T-cell (primary cell): Measurements from ENCODE around the gene PLET1. TPM values are rescaled to one million over a fixed set of nuclear protein-coding genes. Genes with fewer than 3 reads are reported as not detected.
A peak's percentile ranks its signal among the peaks of the same experiment; 100 is the strongest.

ENCODE experiments used
- ATAC-seq, 4 experiments: fragments of 200-7000 bp in 3 of 4; fragments of 150-1000 bp in 1 of 4; cut with Tn5 transposase; replicated peaks in 1 of 4; 1 replicate in 3 of 4; 2 replicates in 1 of 4; pipeline ENCODE4 v1.10.0; 2021; ENCODE audit warnings: moderate library complexity in 3 of 4, mild to moderate bottlenecking in 2 of 4, moderate number of reproducible peaks in 1 of 4
- CTCF ChIA-PET, 2 donors: fragments of 300-600 bp; sonication (Branson Sonifier 250); formaldehyde crosslinking; loops; one replicate each; lab custom pipeline; 2022; ENCODE audit warnings: antibody characterized with exemption in 2 of 2; lab: Charles Lee
- POLR2A ChIA-PET, 2 donors: fragments of 300-600 bp; sonication (Branson Sonifier 250); formaldehyde crosslinking; loops; one replicate each; lab custom pipeline; 2022; ENCODE audit warnings: antibody characterized with exemption in 2 of 2; lab: Charles Lee
- DNase-seq, 35 experiments: peaks; one replicate each; pipeline versions ENCODE4 v3.0.0 to v3.0.0-alpha.2; 2013 to 2023
- H3K27ac ChIP-seq: one replicate; pipeline ENCODE4 v1.5.1; 2013; ENCODE audit warnings: low read length
- H3K27me3 ChIP-seq, 2 experiments: replicated peaks in 1 of 2; 1 replicate in 1 of 2; 2 replicates in 1 of 2; pipeline versions ENCODE4 v1.6.1 to v1.7.0; 2013; ENCODE audit warnings: low read length in 1 of 2, mixed read lengths in 1 of 2; ENCODE audit not compliant: control insufficient read depth in 2 of 2, insufficient read depth in 2 of 2; ENCODE audit errors: extremely low read depth in 1 of 2
- H3K36me3 ChIP-seq, 2 donors: 1 replicate in 1 of 2; 2 replicates in 1 of 2; pipeline versions ENCODE4 v1.6.1 to v1.7.0; 2013; ENCODE audit warnings: low read length in 1 of 2; ENCODE audit not compliant: control insufficient read depth in 2 of 2, insufficient read depth in 1 of 2; ENCODE audit errors: extremely low read depth in 1 of 2
- H3K4me1 ChIP-seq, 2 experiments: 1 replicate in 1 of 2; 2 replicates in 1 of 2; pipeline versions ENCODE4 v1.6.1 to v1.7.0; 2013; ENCODE audit warnings: low read length in 2 of 2, mixed read lengths in 1 of 2; ENCODE audit not compliant: insufficient read depth in 2 of 2, control insufficient read depth in 1 of 2; ENCODE audit errors: extremely low read depth in 1 of 2
- H3K4me3 ChIP-seq, 2 donors: 1 replicate in 1 of 2; 2 replicates in 1 of 2; pipeline versions ENCODE4 v1.5.1 to v1.7.0; 2013; ENCODE audit warnings: mild to moderate bottlenecking in 2 of 2, low read length in 1 of 2, moderate library complexity in 1 of 2; ENCODE audit not compliant: control insufficient read depth in 1 of 2; ENCODE audit errors: extremely low read depth in 1 of 2
- H3K9me3 ChIP-seq: 2 replicates; pipeline ENCODE4 v1.7.0; 2013
- H3K27ac Mint-ChIP-seq, 2 donors: one replicate each; pipeline ENCODE4 v1.8.0; 2020 to 2021; ENCODE audit warnings: mild to moderate bottlenecking in 2 of 2, mixed read lengths in 2 of 2
- H3K27me3 Mint-ChIP-seq, 2 donors: one replicate each; pipeline ENCODE4 v1.8.0; 2021 to 2022; ENCODE audit warnings: mixed read lengths in 2 of 2
- H3K36me3 Mint-ChIP-seq: one replicate; pipeline ENCODE4 v1.8.0; 2021; ENCODE audit warnings: mixed read lengths
- H3K4me1 Mint-ChIP-seq, 3 donors: one replicate each; pipeline ENCODE4 v1.8.0; 2020 to 2022; ENCODE audit warnings: mixed read lengths in 3 of 3, mild to moderate bottlenecking in 1 of 3
- H3K4me3 Mint-ChIP-seq, 3 donors: one replicate each; pipeline ENCODE4 v1.8.0; 2020 to 2022; ENCODE audit warnings: mild to moderate bottlenecking in 3 of 3, mixed read lengths in 3 of 3, moderate library complexity in 3 of 3
- H3K9me3 Mint-ChIP-seq, 3 donors: one replicate each; pipeline ENCODE4 v1.8.0; 2020 to 2022; ENCODE audit warnings: mixed read lengths in 3 of 3
- WGBS: methylation state at CpG from one replicate; pipeline ENCODE4 v1.1.5; 2013; ENCODE audit warnings: missing lambda C conversion rate; ENCODE audit not compliant: insufficient coverage; 5-methylcytosine and 5-hydroxymethylcytosine counted together
- total RNA-seq, 35 experiments: library from RNA in 6 of 35; stranded (reverse) in 6 of 35; fragments of 120-200 nt in 1 of 35; gene quantifications; one replicate each; pipeline versions ENCODE4 v1.2.1 to v1.2.4 and lab custom pipeline; 2013 to 2026

Gene PLET1
- total RNA-seq, 5 donors from 2014 or later (not counting 1 experiment from before 2014, with no cell fraction given): not detected

DNA sequence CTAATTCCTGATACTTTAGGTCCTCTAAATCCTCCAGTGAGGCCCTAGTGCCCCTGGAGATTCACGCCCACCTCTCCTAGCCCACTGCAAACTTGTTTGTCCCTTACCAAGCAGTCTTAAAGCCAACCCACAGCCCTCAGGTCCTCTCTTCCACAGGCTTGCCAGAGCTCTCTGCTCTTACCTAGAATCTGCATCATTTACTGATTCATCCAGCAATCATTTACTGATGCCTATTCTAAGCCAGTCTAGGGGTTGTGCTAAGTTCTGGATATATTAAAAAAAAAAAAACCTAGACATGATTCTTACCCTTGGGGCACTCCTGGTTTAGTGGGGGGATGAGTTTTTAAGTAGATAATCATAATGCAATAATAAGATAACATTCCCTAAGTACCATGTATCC is 43.0 kb upstream of the PLET1 start:
- Mint-ChIP-seq H3K4me3 (no peak overlapping the region), H3K36me3 (peaks cover 27% of the 10 kb centered on the region), H3K27me3 (no peaks in the 10 kb centered on the region), H3K4me1 (peaks cover 9 to 16% (median 14%) of the 10 kb centered on the region in 3 donors), H3K9me3 (peaks cover 7% of the 10 kb centered on the region in 3 donors), H3K27ac (no peak overlapping the region)
- no peak for DNase-seq
- ChIA-PET CTCF (interaction anchor here in 1 of 2 donors (0.5 to 0.7 kb wide), 2 partner anchors 17 to 256 kb away, joined by 3 read pairs; no protein-coding TSS in a partner anchor), POLR2A (no interaction called here)
- no peaks in the 10 kb centered on the region for H3K9me3 ChIP-seq
- H3K4me3 ChIP-seq: no peak overlapping the region
- no peaks in the 10 kb centered on the region for H3K36me3 ChIP-seq
- 71% methylated on average over 1 of the region's 1 CpG for WGBS
- no peaks in the 10 kb centered on the region for H3K27me3 ChIP-seq
- ATAC-seq: no peak
- peaks cover 3 to 6% of the 10 kb centered on the region in 2 experiments for H3K4me1 ChIP-seq
- H3K27ac ChIP-seq: no peak overlapping the region

DNA sequence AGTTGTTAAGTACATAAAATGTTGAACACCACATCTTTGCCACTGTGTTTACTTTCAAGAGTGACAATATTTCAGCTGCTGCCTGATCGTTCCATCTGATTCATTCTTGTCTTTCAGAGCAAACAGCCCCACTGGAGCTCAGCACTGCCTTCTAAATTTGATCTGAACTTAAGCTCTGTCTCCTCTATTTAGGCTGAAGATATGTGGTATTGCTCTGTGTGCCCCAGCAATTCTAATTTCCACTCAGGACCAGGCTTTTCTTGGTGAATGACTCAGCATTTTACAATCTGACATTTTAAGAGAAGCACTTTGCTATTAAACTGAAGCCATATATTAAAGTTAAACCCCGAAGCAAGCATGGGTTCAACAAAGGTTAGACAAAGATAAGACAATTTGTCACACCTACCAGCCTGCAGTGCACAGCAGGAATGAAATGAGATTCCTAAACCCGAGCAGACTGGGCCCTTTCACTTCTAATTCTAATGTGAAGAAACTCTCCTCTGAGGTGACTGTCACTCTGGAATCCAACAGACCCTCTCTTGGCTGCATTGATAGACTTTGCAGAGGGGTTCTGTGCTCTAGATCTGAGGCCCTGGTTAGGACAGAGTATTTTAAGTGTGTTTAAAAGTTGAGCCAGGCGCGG is 41.7 kb upstream of the PLET1 start:
- no peak overlapping the region for H3K27ac ChIP-seq
- 58% methylated on average over 2 of the region's 5 CpGs for WGBS
- H3K4me1 Mint-ChIP-seq: peaks cover 21 to 29% (median 27%) of the 10 kb centered on the region in 3 donors
- H3K36me3 Mint-ChIP-seq: peaks cover 20% of the 10 kb centered on the region
- peaks cover 13 to 19% of the 10 kb centered on the region in 2 experiments for H3K4me1 ChIP-seq
- H3K27me3 Mint-ChIP-seq: no peaks in the 10 kb centered on the region
- no peaks in the 10 kb centered on the region for H3K36me3 ChIP-seq
- no peak overlapping the region for H3K4me3 ChIP-seq
- no peaks in the 10 kb centered on the region for H3K9me3 Mint-ChIP-seq
- H3K27me3 ChIP-seq: no peaks in the 10 kb centered on the region
- H3K4me3 Mint-ChIP-seq: no peak overlapping the region
- ATAC-seq: no peak
- no peaks in the 10 kb centered on the region for H3K9me3 ChIP-seq
- H3K27ac Mint-ChIP-seq: no peak overlapping the region
- CTCF ChIA-PET: interaction anchor here in 1 of 2 donors (0.7 kb wide), 1 partner anchor 956 kb away, joined by 3 read pairs; no protein-coding TSS in a partner anchor
- POLR2A ChIA-PET: no interaction called here
- no peak for DNase-seq

DNA sequence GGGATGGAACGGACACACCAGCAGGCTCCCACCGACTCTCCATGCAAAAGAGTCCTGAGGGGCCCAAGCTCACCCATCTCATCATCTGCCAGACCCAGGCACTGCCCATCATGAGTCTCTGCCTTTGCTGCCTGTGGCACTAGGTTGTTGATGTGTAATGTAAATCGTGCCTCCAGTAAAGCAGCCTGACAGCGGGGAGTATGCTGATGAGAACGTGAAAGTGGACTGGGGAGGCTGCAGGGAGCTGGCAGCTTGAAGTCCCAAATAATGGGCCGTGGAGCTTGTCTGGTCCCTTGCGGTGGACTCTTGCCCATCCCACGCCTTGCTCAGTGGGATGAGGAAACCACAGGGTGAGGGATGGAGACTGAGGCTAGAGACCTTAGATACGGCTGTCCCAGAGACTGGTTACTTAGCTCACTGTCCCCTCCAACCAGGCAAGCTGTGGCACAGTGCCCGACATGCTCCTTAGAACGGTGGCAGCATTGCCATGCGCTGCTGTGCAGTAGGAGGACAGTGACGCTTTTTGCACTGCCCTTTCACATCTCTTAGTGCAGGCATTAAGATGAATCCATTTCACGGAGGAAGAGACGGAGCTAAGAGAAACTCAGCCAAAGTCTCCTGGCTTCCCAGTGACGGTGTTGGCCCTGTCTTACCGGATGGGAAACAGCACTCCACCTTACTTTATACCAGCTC is 39.6 kb upstream of the PLET1 start:
- ATAC-seq: no peak
- H3K4me1 Mint-ChIP-seq: peaks cover 33 to 41% (median 41%) of the 10 kb centered on the region in 3 donors

DNA sequence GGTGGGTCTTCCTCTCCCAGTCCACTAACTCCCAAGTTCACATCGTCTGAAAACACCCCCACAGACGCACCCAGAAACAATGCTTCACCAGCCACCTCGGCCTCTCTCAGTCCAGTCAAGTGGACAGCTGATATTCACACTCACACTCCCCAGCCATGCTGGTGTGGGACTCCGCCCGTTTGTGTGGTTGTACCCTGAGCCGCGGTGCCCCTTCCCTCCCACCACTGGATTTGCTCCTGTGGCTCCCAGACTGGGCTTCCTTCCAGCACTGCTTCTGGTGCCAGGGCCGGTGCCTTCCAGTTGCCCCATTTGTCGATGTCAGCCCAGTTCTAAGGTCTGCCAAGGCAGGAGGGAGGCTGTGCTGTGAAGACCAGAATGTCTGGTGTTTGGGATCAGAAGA is 37.9 kb upstream of the PLET1 start:
- Histone ChIP-seq H3K27ac (no peak overlapping the region), H3K9me3 (no peaks in the 10 kb centered on the region), H3K4me3 (no peak overlapping the region), H3K36me3 (no peaks in the 10 kb centered on the region), H3K27me3 (no peaks in the 10 kb centered on the region), H3K4me1 (peaks cover 25 to 29% of the 10 kb centered on the region in 2 experiments)
- CTCF ChIA-PET: no interaction called here
- Mint-ChIP-seq H3K4me3 (peak overlapping the region in 1 of 3 donors; percentile 78), H3K27me3 (no peaks in the 10 kb centered on the region), H3K9me3 (no peaks in the 10 kb centered on the region), H3K36me3 (peaks cover 15% of the 10 kb centered on the region), H3K27ac (peak overlapping the region; percentile 26 to 63), H3K4me1 (peaks cover 33 to 41% (median 37%) of the 10 kb centered on the region in 3 donors)
- no peak for ATAC-seq
- 83% methylated on average over 7 of the region's 9 CpGs for WGBS
- DNase-seq: no peak
- POLR2A ChIA-PET: no interaction called here

More for the DNA sequence above, 39.6 kb upstream of the PLET1 start:
- WGBS: 88% methylated on average over 11 of the region's 17 CpGs
- no peaks in the 10 kb centered on the region for H3K27me3 ChIP-seq
- H3K36me3 ChIP-seq: no peaks in the 10 kb centered on the region
- no peaks in the 10 kb centered on the region for H3K27me3 Mint-ChIP-seq
- H3K9me3 ChIP-seq: no peaks in the 10 kb centered on the region
- H3K27ac Mint-ChIP-seq: no peak overlapping the region
- no peak overlapping the region for H3K27ac ChIP-seq
- ChIA-PET POLR2A (no interaction called here), CTCF (no interaction called here)
- peaks cover 25 to 29% of the 10 kb centered on the region in 2 experiments for H3K4me1 ChIP-seq
- H3K4me3 ChIP-seq: no peak overlapping the region
- no peak overlapping the region for H3K4me3 Mint-ChIP-seq
- H3K36me3 Mint-ChIP-seq: peaks cover 19% of the 10 kb centered on the region
- H3K9me3 Mint-ChIP-seq: no peaks in the 10 kb centered on the region
- DNase-seq: no peak

DNA sequence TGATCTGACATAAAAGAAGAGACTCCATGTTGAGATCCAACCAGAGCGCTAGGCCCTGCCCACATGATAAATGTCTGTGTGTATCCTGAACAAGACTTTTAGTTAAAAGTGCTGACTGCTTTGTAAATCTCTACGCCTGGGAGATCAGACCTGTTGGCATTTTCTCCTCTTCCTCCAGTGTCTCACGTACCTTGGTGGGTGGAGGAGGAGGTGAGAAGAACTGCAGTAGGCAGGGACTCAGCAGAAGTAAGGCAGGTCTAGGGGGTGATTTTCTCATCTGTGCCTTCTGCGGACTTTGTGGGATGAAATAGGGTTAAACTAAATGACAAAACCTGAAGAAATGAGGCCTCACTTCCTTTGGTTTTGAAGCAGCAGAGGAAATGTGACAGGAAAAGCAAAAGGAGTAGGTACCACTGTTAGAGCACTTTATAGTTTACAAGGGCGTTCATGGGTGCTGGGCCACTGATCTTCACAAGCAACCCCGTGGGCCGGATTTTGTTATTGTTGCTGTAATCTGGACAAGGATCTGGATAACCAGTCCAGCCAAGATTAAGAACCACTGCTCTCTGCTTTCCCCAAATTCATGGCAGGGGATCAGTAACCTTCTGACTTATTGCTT is 36.7 kb upstream of the PLET1 start:
- Mint-ChIP-seq H3K27ac (peak overlapping the region; percentile 94 to 95), H3K9me3 (no peaks in the 10 kb centered on the region), H3K4me3 (peak overlapping the region; percentile 35 to 78 (median 58)), H3K36me3 (peaks cover 14% of the 10 kb centered on the region), H3K4me1 (peaks cover 33 to 42% (median 39%) of the 10 kb centered on the region in 3 donors), H3K27me3 (no peaks in the 10 kb centered on the region)
- ChIA-PET CTCF (no interaction called here), POLR2A (no interaction called here)
- Histone ChIP-seq H3K9me3 (peaks cover 3% of the 10 kb centered on the region), H3K4me1 (peaks cover 25 to 29% of the 10 kb centered on the region in 2 experiments), H3K27me3 (no peaks in the 10 kb centered on the region), H3K27ac (peak overlapping the region; percentile 60), H3K4me3 (peak overlapping the region in 1 of 2 donors; percentile 25), H3K36me3 (no peaks in the 10 kb centered on the region)
- ATAC-seq (peak; percentile 81 to 87 (median 84)), DNase-seq (peak in 7 of 35 experiments; percentile 3 to 27 (median 9))
- 18% methylated on average over 3 of the region's 7 CpGs for WGBS

DNA sequence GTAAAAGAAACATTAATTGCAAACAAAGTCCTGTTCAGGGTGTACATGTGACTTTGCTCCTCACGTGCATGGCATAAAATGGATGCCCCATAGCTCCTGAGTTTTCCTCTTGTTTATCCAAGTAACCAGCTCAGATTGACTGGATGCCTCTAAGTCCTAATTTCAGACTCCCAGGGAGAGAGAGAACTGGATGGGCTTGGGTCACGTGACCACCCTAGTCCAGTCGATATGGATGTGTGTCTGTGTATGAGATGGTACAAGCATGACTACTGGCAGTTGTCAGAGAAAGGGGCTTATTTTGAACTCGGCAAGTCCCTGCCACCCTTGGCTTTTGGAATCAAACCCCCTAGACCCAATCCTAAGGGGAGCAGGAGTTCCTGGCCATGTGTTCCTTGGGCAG is 35.4 kb upstream of the PLET1 start:
- H3K27me3 Mint-ChIP-seq: no peaks in the 10 kb centered on the region
- H3K9me3 Mint-ChIP-seq: no peaks in the 10 kb centered on the region
- peaks cover 12% of the 10 kb centered on the region for H3K36me3 Mint-ChIP-seq
- no peak overlapping the region for H3K4me3 Mint-ChIP-seq
- no peak for DNase-seq
- H3K4me1 ChIP-seq: peaks cover 27 to 29% of the 10 kb centered on the region in 2 experiments
- no peak overlapping the region for H3K27ac ChIP-seq
- no peak overlapping the region for H3K4me3 ChIP-seq
- H3K9me3 ChIP-seq: peaks cover 3% of the 10 kb centered on the region
- H3K27ac Mint-ChIP-seq: peak overlapping the region; percentile 94 to 95
- no peaks in the 10 kb centered on the region for H3K27me3 ChIP-seq
- peaks cover 39 to 48% (median 47%) of the 10 kb centered on the region in 3 donors for H3K4me1 Mint-ChIP-seq
- ChIA-PET CTCF (interaction anchor here (0.5 to 1.5 kb wide), 4 partner anchors 16 to 986 kb away, joined by 3 to 5 read pairs (median 4); no protein-coding TSS in a partner anchor), POLR2A (no interaction called here)
- no peak for ATAC-seq
- no peaks in the 10 kb centered on the region for H3K36me3 ChIP-seq
- WGBS: 100% methylated on average over 1 of the region's 4 CpGs
